Measurements from ENCODE around the gene BMP7.

BMP7 gene

GRCh38 chr20:57266291-57267157 is at the start of gene BMP7:
Gene BMP7, minus strand, starts transcription at chr20:57266641. Its CDS starts 519 bp downstream, at chr20:57266122.
- peak; percentile 80 for DNase-seq

GRCh38 chr20:57315976-57316480 is 49.6 kb upstream of the BMP7 start:
- DNase-seq, result no peak

- DNase-seq, result peak; percentile 18
Observed at GRCh38 chr20:57315083-57315975, 48.9 kb upstream of the BMP7 start.

DNA sequence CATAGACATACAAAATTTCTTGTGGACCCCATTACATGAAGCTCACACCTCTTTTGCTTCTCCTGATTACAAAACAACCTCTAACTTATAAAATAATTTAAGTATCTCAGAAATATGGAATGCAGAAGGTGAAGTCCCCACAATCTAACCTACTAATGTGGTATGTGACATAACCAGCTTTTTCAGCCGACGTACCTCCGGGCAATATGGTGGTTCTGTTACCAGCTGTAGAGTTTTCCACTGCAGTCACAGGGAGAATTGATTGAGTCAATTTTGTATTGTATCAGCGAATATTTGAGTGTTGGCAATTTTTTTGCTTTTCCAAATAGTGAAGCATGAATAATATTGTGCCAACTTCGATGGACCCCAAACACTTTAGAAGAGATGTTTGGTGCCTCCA is 47.5 kb upstream of the BMP7 start:
- no peak for DNase-seq

- DNase-seq, result no peak
Observed at GRCh38 chr20:57313230-57313629, 46.8 kb upstream of the BMP7 start.

DNA sequence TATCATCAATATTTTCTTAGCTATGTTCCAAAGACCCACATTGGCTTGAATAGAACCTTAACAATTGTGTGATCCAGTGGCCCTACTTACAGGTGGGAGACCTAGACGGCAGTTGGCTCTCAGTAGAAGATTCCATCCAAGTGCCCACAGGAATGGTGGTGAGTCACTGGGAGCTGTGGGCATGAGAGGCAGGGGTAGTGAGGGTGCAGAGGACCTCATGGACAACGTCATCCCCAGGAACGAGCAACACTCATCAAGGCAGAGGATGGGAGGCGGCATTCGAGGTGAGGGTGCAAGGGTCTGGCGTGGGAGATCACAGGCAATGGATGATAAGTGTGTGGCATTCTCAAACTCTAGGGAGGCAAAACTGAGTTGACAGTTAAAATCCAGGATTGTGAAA is 45.7 kb upstream of the BMP7 start:
- no peak for DNase-seq

DNA sequence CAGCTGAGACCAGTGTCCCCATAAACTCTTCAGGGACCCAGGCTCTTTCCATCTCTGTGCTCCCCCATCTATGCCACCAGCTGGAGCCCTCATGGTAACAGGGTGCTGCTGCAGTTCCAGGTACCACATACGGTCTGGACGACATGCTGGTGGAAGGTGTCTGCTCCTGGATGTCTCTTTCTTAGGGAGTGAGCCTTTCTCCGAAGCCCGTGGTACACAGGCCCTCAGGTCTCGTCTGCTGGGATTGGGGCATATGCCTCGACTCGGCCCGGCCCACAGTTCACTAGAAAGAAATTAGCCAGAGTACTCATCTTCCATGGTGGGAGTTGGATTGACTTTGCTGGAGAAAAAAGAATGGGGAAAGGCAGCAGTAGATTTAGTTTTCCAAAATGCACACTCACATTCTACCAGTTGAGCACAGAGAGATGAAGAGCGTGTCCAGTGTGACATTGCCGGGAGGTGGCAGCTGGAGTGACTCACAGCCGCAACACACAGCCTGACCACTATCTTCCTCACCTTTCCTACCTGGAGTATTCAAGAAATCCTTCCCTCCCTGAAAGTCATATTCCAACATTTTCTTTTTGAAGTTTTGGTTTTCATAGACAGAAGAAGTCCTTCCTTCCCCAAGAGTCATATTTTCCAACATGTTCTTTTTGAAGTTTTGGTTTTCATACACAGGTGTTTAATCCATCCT is 44.5 kb upstream of the BMP7 start:
- DNase-seq, result no peak

DNA sequence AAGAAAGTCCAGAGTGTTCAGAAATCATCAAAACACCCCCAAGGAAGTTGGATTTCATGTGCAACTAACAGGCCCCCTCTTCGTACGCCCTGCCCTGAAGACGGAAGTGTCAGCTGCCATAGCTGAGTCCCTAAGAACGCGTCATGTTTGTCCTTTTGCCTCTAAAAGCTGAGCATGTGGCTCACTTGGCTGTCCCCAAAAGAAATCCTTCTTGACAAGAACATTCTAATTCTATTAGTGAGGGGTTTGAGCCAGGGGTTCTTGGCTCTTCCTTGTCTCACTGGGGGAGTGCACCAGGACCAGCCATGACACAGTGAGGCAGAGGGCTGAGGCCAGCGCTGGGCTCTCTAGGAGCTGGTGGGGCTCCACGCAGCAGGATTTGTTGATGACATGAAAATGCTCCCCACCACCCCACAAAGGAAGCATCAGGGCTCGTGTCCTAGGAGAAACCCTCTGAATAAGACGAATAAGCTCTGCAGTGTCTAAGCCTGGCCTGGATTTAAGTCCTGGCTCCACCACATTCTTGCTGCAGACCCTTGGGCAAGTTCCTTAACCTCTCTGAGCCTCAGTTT is 43.2 kb upstream of the BMP7 start:
- DNase-seq, result no peak

- no peak for DNase-seq
Observed at GRCh38 chr20:57308451-57309271, 42.2 kb upstream of the BMP7 start.

- DNase-seq, result no peak
Observed at GRCh38 chr20:57306747-57307146, 40.3 kb upstream of the BMP7 start.

GRCh38 chr20:57301026-57301425 is 34.6 kb upstream of the BMP7 start:
- DNase-seq, result no peak

DNA sequence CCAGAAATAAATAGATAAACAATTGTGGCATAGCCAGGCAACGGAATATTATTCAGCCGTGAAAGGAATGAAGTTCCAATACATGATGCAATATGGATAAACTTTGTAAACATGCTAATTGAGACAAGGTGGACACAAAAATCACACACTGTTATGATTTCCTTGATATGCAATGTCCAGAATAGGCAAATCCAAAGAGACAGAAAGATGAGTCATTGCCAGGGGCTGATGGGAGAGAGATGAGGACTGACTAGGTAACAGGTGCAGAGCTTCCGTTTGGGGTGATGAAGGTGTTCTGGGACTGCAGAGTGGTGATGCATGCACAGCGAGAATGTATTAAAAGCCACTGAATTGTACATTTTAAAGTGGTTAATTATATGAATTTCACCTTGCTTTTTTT is 32.0 kb upstream of the BMP7 start:
- no peak for DNase-seq

DNA sequence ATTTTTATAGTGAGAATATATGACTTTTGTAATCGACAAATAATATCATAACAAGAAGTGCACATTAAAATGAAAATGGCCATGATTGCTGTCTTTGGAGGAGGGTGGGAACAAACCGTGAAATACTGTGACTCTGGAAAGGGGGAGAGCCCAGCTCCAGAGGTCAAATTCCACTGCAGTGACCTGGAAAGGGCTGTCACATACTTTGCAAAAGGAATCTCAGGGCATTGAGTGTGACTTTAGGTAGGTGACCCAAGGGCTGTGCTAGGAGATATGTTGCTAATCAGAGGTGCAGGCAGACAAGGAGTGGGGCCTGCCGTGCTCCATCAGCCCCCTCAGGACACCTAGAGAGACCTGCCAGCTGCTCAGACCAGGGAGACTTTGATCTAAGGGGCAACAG is 28.1 kb upstream of the BMP7 start:
- no peak for DNase-seq

- no peak for DNase-seq
Observed at GRCh38 chr20:57293995-57294394, 27.6 kb upstream of the BMP7 start.

GRCh38 chr20:57292611-57293010 is 26.2 kb upstream of the BMP7 start:
- DNase-seq, result no peak

DNA sequence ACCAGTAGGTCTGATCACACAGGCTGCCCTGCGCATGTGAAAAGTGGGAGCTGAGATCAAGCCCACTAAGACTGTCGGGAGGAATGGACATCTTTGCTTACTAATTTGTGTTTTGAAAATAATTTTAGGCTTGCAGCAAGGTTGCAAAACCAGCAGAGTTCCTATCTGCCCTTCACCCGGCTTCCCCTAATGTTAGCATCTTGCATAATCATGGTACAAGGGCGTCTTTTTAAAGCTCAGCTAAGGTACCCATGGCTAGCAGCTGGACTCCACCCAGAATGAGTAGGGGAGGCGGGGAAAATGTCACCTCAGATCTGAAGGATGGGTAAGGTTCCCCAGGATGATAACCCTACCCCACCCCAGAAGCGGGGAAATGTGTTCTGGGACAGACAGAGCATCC is 25.3 kb upstream of the BMP7 start:
- DNase-seq, result no peak

GRCh38 chr20:57291003-57291402 is 24.6 kb upstream of the BMP7 start:
- DNase-seq, result no peak

- DNase-seq, result no peak
Observed at GRCh38 chr20:57290178-57290484, 23.7 kb upstream of the BMP7 start.

GRCh38 chr20:57289391-57290177 is 23.1 kb upstream of the BMP7 start:
- no peak for DNase-seq

DNA sequence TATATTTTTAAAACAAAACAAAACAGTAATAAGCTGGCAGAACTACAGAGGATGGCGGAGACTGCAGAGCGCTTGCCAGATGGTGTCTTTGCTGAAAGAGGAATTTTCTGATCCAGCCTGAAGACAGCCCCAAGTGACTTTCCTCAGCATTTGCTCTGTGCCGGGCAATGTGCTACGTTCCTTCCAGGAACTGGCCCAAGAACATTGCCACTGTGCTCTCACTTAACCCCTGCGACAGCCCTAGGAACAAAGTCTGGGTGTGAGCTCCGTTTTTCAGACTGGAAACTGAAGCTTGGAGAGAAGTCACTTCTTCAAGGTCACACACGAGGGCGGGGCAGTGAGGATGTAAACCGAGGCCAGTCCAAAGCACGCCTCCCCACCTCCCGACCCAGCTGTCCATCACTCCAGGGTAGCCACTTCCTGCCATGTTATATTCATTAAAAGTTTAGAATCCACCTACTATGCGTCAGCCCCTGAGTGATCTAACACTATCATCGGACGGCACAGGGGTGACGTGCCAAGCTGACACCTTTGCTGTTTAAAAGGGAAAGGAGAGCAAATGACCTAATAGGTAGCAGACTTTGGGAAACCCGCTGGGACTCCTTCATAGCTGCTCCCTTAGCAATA is 22.3 kb upstream of the BMP7 start:
- DNase-seq, result no peak

DNA sequence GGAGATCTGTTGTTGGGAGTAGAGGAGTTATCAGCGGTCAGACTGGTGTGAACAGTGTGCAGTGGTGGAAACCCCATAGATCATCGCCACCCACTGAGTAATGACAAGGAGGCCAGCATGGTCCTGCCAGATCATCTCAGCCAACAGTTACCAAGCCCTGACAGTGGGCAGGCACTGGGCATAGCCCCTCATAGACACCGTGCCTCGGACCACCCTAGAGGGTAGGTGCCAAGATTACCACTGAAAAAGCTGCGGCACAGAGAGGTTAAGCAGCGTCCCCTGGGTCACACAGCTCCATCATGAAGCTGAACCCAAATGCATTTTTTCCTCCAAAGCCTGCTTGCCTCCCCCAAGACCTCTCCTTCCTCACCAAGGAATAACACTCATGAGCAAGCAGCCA is 21.5 kb upstream of the BMP7 start:
- no peak for DNase-seq
